Right lobe of liver (tissue), 6 donors: ENCODE results near the gene C2orf72. TPM values are rescaled to one million over a fixed set of nuclear protein-coding genes. Genes with fewer than 3 reads are reported as not detected.

Source experiments
- ATAC-seq, 4 donors: fragments of 200-7000 bp; cut with Tn5 transposase; one replicate each; pipeline ENCODE4 v1.9.1; 2020; ENCODE audit warnings: mild to moderate bottlenecking in 4 of 4, moderate library complexity in 4 of 4
- DNase-seq, 3 donors: peaks; one replicate each; pipeline ENCODE4 v3.0.0-alpha.2; 2020
- H3K27ac ChIP-seq, 3 donors: fragments of 200-600 bp; one replicate each; pipeline ENCODE4 v1.8.0; 2022
- H3K27me3 ChIP-seq, 2 donors: fragments of 200-600 bp; one replicate each; pipeline ENCODE4 v1.8.0; 2022
- H3K36me3 ChIP-seq, 4 donors: fragments of 200-600 bp; sonication (generic) in 1 of 4; one replicate each; pipeline versions ENCODE4 v1.5.1 to v1.8.0; 2017 to 2022; ENCODE audit warnings: control low read depth in 1 of 4
- H3K4me1 ChIP-seq, 4 donors: fragments of 200-600 bp; sonication (generic) in 1 of 4; one replicate each; pipeline versions ENCODE4 v1.5.1 to v1.8.0; 2017 to 2022; ENCODE audit warnings: control low read depth in 1 of 4
- H3K4me3 ChIP-seq, 3 donors: fragments of 200-600 bp; one replicate each; pipeline ENCODE4 v1.8.0; 2022
- H3K9me3 ChIP-seq, 4 donors: fragments of 200-600 bp; sonication (generic) in 1 of 4; one replicate each; pipeline versions ENCODE4 v1.5.1 to v1.8.0; 2017 to 2022; ENCODE audit warnings: control low read depth in 1 of 4
- CTCF ChIP-seq, 4 donors: fragments of 200-600 bp in 3 of 4; fragments of 450-650 bp in 1 of 4; IDR thresholded peaks; one replicate each; pipeline versions ENCODE4 v1.5.1 to v1.8.0; 2016 to 2022; ENCODE audit warnings: antibody characterized with exemption in 4 of 4, mild to moderate bottlenecking in 2 of 4
- POLR2A ChIP-seq: fragments of 450-650 bp; IDR thresholded peaks from one replicate; pipeline ENCODE4 v1.6.1; 2017; ENCODE audit warnings: antibody characterized with exemption, mild to moderate bottlenecking
- WGBS: methylation state at CpG from one replicate; pipeline ENCODE4 v1.1.6; 2018; ENCODE audit warnings: low coverage, low lambda C conversion rate; ENCODE audit not compliant: insufficient coverage; ENCODE audit errors: missing lambda C conversion rate; 5-methylcytosine and 5-hydroxymethylcytosine counted together
- intact Hi-C, 2 donors: fragments of 100-400 bp; cut with DNase I; formaldehyde crosslinking; loops; one replicate each; pipeline versions ENCODE4 v1.11.2 to v1.14.1; 2022
- total RNA-seq, 6 experiments: library from RNA; depleted of rRNA in 2 of 6; stranded (reverse); fragments of >200 nt in 2 of 6; fragmentation: NEBNext Ultra II Directional in 3 of 6; extraction: Animal tissue kit (Norgen Biotek cat#: 25700) in 3 of 6; gene quantifications; one replicate each; pipeline versions ENCODE4 v1.1.0 to v1.2.4, GENCODE V29; 2016 to 2023
- donor health status: DM: no; HTN: yes; CAD: no.
- donor health status: DM: no; HTN: no; CAD: no.
- donor health status: DM: no; HTN: no; CAD: no.
- donor health status: DM: no; HTN: yes; CAD: no.
- donor health status: DM: no; HTN: yes; CAD: no.

C2orf72 gene
- total RNA-seq, 6 experiments from 2014 or later, result 76.0 to 167 (median 85.9) TPM

GRCh38 chr2:231010201-231010730, 27.1 kb upstream of the C2orf72 start:
- no peaks in the 10 kb centered on the region for H3K4me1 ChIP-seq
- no peak overlapping the region for H3K4me3 ChIP-seq
- no peak for DNase-seq
- no peaks in the 10 kb centered on the region for H3K36me3 ChIP-seq
- 62% methylated on average over 2 of the region's 2 CpGs for WGBS
- ATAC-seq, result no peak
- TF ChIP-seq POLR2A (no peak), CTCF (IDR thresholded peaks at IDR 0.05) (no peak)
- H3K27ac ChIP-seq, result no peak overlapping the region
- no peaks in the 10 kb centered on the region for H3K27me3 ChIP-seq
- H3K9me3 ChIP-seq, result no peaks in the 10 kb centered on the region
- intact Hi-C loops, result no loop called here

- intact Hi-C loops, result no loop called here
- WGBS, result 0% methylated on average over 1 of the region's 2 CpGs
- no peak for TF ChIP-seq POLR2A
- no peak for TF ChIP-seq CTCF (IDR thresholded peaks at IDR 0.05)
- no peaks in the 10 kb centered on the region for H3K9me3 ChIP-seq
- no peaks in the 10 kb centered on the region for H3K36me3 ChIP-seq
- no peaks in the 10 kb centered on the region for H3K27me3 ChIP-seq
- H3K4me1 ChIP-seq, result peaks cover 0 to 1% (median 0%) of the 10 kb centered on the region in 4 donors
- ATAC-seq (no peak), DNase-seq (no peak)
- H3K4me3 ChIP-seq, result no peak overlapping the region
- no peak overlapping the region for H3K27ac ChIP-seq
Measured at GRCh38 chr2:231011526-231011925, 25.8 kb upstream of the C2orf72 start.

DNA sequence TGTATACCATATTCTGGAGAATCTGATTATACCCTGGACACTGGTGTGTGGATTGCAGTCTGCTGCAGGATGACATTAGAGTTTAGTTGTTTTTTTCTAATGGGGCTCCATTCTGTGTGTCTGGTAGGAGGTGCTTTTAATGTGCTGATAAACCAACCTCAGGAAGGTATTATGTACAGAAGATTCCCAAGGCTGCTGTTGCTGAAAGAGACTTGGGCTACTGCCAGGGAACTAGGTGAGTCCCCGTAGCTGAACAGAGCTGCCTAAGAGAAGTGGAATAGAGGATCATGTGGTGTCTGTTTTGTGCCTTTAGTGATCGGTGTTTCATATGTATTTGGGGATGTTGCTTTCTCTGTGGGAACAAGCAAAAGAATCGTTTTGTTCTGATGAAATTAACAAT, 24.9 kb upstream of the C2orf72 start:
- ATAC-seq, result peak in 3 of 4 donors; percentile 70 to 87 (median 79)
- TF ChIP-seq CTCF (IDR thresholded peaks at IDR 0.05) (no peak), POLR2A (no peak)
- Histone ChIP-seq H3K4me1 (peaks cover 0 to 7% (median 0%) of the 10 kb centered on the region in 4 donors), H3K36me3 (no peaks in the 10 kb centered on the region), H3K4me3 (no peak overlapping the region), H3K9me3 (no peaks in the 10 kb centered on the region), H3K27ac (no peak overlapping the region), H3K27me3 (no peaks in the 10 kb centered on the region)
- WGBS, result 46% methylated on average over 3 of the region's 3 CpGs
- DNase-seq, result no peak
- intact Hi-C loops, result no loop called here

GRCh38 chr2:231013820-231014219, 23.5 kb upstream of the C2orf72 start:
- H3K27ac ChIP-seq, result no peak overlapping the region
- no peaks in the 10 kb centered on the region for H3K9me3 ChIP-seq
- no peaks in the 10 kb centered on the region for H3K27me3 ChIP-seq
- DNase-seq, result no peak
- 30% methylated on average over 3 of the region's 3 CpGs for WGBS
- H3K36me3 ChIP-seq, result no peaks in the 10 kb centered on the region
- intact Hi-C loops, result no loop called here
- peaks cover 0 to 7% (median 0%) of the 10 kb centered on the region in 4 donors for H3K4me1 ChIP-seq
- no peak overlapping the region for H3K4me3 ChIP-seq
- TF ChIP-seq POLR2A (no peak), CTCF (IDR thresholded peaks at IDR 0.05) (no peak)
- no peak for ATAC-seq

GRCh38 chr2:231015478-231015877, 21.8 kb upstream of the C2orf72 start:
- H3K4me1 ChIP-seq, result peaks cover 0 to 7% (median 0%) of the 10 kb centered on the region in 4 donors

More at GRCh38 chr2:231015478-231015877, 21.8 kb upstream of the C2orf72 start:
- TF ChIP-seq CTCF (IDR thresholded peaks at IDR 0.05), result no peak
- no peak for TF ChIP-seq POLR2A
- no peak overlapping the region for H3K4me3 ChIP-seq
- intact Hi-C loops, result no loop called here
- no peaks in the 10 kb centered on the region for H3K27me3 ChIP-seq
- no peak overlapping the region for H3K27ac ChIP-seq
- WGBS, result no CpG with 5 or more reads among the region's 7 CpGs
- H3K9me3 ChIP-seq, result no peaks in the 10 kb centered on the region
- no peak for ATAC-seq
- H3K36me3 ChIP-seq, result no peaks in the 10 kb centered on the region
- DNase-seq, result no peak
